HG02943 (cell line): Measurements from ENCODE around the gene KRTAP3-3.

Experiments used
- ATAC-seq: cut with Tn5 transposase; IDR thresholded peaks from one replicate; pipeline ENCODE4 v1.9.1; 2021; ENCODE audit warnings: mild to moderate bottlenecking, low read depth, moderate library complexity; ENCODE audit not compliant: unreplicated experiment

KRTAP3-3 gene

GRCh38 chr17:40962059-40962561 is 31.9 kb downstream of the KRTAP3-3 start:
- no peak for ATAC-seq

GRCh38 chr17:40961591-40961990 is 32.4 kb downstream of the KRTAP3-3 start:
- no peak for ATAC-seq

- no peak for ATAC-seq
These were observed 33.8 kb downstream of the KRTAP3-3 start for GRCh38 chr17:40960144-40960543.

GRCh38 chr17:40958086-40958953 is 35.6 kb downstream of the KRTAP3-3 start:
- no peak for ATAC-seq

- no peak for ATAC-seq
These were observed 37.3 kb downstream of the KRTAP3-3 start for GRCh38 chr17:40956401-40957254.

- ATAC-seq: no peak
These were observed 40.1 kb downstream of the KRTAP3-3 start for GRCh38 chr17:40953881-40954280.

GRCh38 chr17:40952661-40953060 is 41.3 kb downstream of the KRTAP3-3 start:
- ATAC-seq: no peak

GRCh38 chr17:40952154-40952553 is 41.8 kb downstream of the KRTAP3-3 start:
- ATAC-seq: no peak

- no peak for ATAC-seq
These were observed 42.8 kb downstream of the KRTAP3-3 start for GRCh38 chr17:40951011-40951622.

- ATAC-seq: no peak
These were observed 43.8 kb downstream of the KRTAP3-3 start for GRCh38 chr17:40950176-40950575.

GRCh38 chr17:40949418-40949817 is 44.5 kb downstream of the KRTAP3-3 start:
- no peak for ATAC-seq

- ATAC-seq: no peak
These were observed 46.0 kb downstream of the KRTAP3-3 start for GRCh38 chr17:40947929-40948328.

- ATAC-seq: no peak
These were observed 48.5 kb downstream of the KRTAP3-3 start for GRCh38 chr17:40945414-40945813.

- ATAC-seq: no peak
These were observed 49.4 kb downstream of the KRTAP3-3 start for GRCh38 chr17:40944531-40944930.
